ENCODE measurements around the gene TTLL10. TPM values are rescaled to one million over a fixed set of nuclear protein-coding genes. Genes with fewer than 3 reads are reported as not detected.
"Not testable (repeated sequence)": the region's sequence is repeated elsewhere in the genome, so short reads cannot be mapped to it uniquely, and the experiment has no call there.

TTLL10 gene
- polyA plus RNA-seq, 1 experiment, result not detected

DNA sequence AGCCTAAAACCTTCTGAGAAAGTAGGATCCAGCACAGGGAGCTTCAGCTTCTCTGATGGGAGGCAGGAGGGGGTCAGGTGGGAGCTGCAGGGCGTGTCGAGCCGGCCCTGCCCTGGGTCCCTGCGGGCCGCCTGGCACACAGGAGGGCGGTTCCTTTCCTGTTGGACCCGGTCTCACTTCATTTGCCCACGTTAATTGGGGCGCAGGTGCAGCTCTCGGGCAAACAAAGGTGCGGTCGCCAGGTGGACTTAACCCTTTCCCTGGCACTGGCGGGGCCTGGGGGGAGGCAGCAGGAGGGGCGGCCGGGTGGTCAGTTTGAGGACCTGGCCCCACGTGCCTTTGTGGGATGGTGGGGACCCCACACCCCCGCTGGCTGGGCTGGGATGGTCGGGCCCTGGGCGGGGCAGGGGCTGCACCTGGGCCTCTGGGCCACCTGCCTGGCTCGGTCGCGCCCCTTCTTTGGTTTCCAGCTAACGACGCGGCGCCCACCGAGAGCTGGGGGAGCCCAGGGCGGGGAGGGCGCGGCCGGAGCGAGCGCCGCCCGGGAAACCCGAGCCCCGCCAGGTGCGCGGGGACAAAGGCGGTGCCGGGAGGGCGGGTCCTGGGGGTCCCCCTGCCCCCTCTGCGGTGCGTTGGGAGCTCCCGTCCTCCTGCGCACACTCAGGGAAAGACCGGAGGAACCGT, 37.0 kb upstream of the TTLL10 start:
- H3K9me3 ChIP-seq (ENCODE audit: control insufficient read depth, insufficient read depth, low read length), result peaks cover 10% of the 10 kb centered on the region; the same call in 1 of the 2 replicates
- ChIA-PET POLR2A (no interaction called here), CTCF (no interaction called here)
- DNase-seq (ENCODE audit: low read depth, low spot score), result no peak
- TF ChIP-seq, protein P1, sequence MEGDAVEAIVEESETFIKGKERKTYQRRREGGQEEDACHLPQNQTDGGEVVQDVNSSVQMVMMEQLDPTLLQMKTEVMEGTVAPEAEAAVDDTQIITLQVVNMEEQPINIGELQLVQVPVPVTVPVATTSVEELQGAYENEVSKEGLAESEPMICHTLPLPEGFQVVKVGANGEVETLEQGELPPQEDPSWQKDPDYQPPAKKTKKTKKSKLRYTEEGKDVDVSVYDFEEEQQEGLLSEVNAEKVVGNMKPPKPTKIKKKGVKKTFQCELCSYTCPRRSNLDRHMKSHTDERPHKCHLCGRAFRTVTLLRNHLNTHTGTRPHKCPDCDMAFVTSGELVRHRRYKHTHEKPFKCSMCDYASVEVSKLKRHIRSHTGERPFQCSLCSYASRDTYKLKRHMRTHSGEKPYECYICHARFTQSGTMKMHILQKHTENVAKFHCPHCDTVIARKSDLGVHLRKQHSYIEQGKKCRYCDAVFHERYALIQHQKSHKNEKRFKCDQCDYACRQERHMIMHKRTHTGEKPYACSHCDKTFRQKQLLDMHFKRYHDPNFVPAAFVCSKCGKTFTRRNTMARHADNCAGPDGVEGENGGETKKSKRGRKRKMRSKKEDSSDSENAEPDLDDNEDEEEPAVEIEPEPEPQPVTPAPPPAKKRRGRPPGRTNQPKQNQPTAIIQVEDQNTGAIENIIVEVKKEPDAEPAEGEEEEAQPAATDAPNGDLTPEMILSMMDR (IDR thresholded peaks at IDR 0.05; ENCODE audit: low read depth, low read length), result no peak
- peaks cover 26% of the 10 kb centered on the region for H3K27me3 ChIP-seq (ENCODE audit: control insufficient read depth, insufficient read depth, low read length)
- H3K4me3 ChIP-seq (ENCODE audit: low read depth, low read length), result no peak overlapping the region
- no peak overlapping the region for H3K27ac ChIP-seq (ENCODE audit: low read depth, low read length)

DNA sequence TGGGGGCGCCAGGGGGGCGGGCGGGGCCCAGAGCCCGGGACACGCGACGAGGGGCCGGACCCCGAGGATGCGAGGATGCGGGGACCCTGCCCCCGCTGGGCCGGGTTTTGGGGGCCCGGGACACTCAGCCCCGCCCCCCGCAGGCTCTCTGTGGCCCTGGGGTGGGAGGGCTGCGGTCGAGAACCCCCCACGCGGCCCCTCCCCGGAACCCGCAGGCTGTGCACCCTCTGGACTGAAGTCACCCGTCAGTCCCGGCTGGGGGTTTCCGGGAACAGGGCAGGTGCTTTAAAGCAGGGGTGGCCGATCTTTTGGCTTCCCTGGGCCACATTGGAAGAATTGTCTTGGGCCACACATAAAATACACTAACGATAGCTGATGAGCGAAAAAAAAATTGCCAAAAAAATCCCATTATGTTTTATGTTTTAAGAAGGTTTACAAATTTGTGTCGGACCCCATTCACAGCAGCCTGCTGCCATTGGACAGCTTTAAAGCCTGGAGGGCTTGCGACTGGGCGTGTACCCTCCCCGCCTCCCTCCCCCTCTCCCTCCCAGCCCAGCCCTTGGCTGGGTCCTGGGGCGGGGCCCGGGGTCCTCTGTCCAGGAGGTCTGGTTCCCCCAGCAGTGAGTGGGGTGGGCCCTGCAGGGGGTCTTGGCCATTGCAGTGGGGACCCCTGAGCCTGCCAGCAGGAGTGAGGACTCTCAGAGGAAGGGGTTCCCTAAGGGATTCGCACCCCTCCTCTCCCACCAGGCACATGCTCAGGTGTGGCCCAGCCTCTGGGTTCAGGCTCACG, 36.2 kb upstream of the TTLL10 start:
- H3K27me3 ChIP-seq (ENCODE audit: control insufficient read depth, insufficient read depth, low read length), result peaks cover 29% of the 10 kb centered on the region
- POLR2A ChIA-PET, result no interaction called here
- TF ChIP-seq, protein P1 (IDR thresholded peaks at IDR 0.05; ENCODE audit: low read depth, low read length), result no peak
- no peak for DNase-seq (ENCODE audit: low read depth, low spot score)
- no peak overlapping the region for H3K4me3 ChIP-seq (ENCODE audit: low read depth, low read length)
- H3K9me3 ChIP-seq (ENCODE audit: control insufficient read depth, insufficient read depth, low read length), result peaks cover 10% of the 10 kb centered on the region; the same call in 1 of the 2 replicates
- CTCF ChIA-PET, result no interaction called here
- no peak overlapping the region for H3K27ac ChIP-seq (ENCODE audit: low read depth, low read length)

DNA sequence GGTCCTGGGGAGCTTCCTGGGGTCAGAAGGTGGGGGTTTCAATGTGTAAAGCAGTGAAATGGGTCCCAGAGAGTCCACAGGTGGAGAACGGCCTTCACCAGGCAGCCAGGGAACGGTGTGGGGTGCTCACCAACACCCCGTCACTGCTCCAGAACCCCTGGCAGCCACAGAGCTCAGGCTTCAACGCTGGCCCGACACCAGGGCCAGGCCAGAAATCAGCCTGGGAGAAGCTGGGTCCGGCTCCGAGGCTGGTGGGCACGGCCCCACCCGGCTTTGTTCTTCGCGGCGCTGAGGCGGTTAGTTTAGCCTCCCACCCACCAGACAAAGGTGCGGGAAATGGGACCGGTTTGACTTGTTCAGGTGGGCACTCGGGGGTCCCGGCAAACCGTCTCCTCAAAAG, 33.0 kb upstream of the TTLL10 start:
- no peak overlapping the region for H3K4me3 ChIP-seq (ENCODE audit: low read depth, low read length)
- no peak for DNase-seq (ENCODE audit: low read depth, low spot score)
- H3K9me3 ChIP-seq (ENCODE audit: control insufficient read depth, insufficient read depth, low read length), result no peaks in the 10 kb centered on the region; the same call in 1 of the 2 replicates
- ChIA-PET POLR2A (no interaction called here), CTCF (no interaction called here)
- no peak overlapping the region for H3K27ac ChIP-seq (ENCODE audit: low read depth, low read length)
- TF ChIP-seq, protein P1 (IDR thresholded peaks at IDR 0.05; ENCODE audit: low read depth, low read length), result no peak
- peaks cover 33% of the 10 kb centered on the region for H3K27me3 ChIP-seq (ENCODE audit: control insufficient read depth, insufficient read depth, low read length)

DNA sequence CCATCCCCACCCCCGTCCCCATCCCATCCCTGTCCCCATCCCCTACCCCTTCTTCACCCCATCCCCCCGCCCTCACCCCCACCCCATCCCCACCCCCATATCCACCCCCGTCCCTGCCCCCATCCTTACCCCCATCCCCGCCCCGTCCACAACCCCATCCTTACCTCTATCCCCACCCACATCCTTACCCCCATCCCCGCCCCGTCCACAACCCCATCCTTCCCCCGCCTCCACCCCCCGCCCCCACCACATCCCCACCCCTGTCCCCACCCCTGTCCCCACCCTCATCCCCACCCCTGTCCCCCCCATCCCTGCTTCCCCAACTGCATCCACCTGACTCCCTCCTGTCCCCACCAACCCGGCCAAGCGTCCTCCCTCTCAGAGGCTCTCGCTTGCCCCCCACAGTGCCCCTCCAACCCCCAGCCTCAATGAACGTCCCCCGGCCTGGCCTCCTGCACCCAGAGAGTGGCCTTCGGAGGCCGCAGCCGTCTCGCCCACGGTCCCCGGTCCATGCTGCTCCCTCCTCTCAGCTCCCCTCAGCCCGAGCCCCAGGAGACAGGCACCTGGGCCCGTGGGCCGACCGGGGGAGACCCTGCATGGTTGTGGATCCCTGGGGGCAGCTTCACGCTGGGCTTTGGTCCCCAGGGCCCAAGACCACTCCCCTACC, 32.3 kb upstream of the TTLL10 start:
- TF ChIP-seq, protein P1 (IDR thresholded peaks at IDR 0.05; ENCODE audit: low read depth, low read length), result no peak
- H3K4me3 ChIP-seq (ENCODE audit: low read depth, low read length), result no peak overlapping the region
- peaks cover 29% of the 10 kb centered on the region for H3K27me3 ChIP-seq (ENCODE audit: control insufficient read depth, insufficient read depth, low read length)
- DNase-seq (ENCODE audit: low read depth, low spot score), result no peak
- no peaks in the 10 kb centered on the region; the same call in 1 of the 2 replicates for H3K9me3 ChIP-seq (ENCODE audit: control insufficient read depth, insufficient read depth, low read length)
- H3K27ac ChIP-seq (ENCODE audit: low read depth, low read length), result no peak overlapping the region
- ChIA-PET CTCF (no interaction called here), POLR2A (no interaction called here)

DNA sequence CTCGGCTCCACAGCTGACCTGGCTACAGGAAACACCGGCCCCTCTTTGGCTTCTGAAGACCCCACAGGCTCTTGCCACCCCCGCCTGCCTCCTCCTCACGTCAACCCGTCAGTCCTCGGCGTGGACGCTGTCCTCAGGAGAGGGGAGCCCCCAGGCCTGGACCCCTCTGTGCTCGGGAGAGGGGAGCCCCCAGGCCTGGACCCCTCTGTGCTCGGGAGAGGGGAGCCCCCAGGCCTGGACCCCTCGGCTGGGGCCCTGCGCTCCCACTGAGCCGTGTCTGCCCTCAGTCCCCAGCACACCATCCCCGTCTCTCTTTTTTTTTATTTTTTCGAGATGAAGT, 31.8 kb upstream of the TTLL10 start:
- TF ChIP-seq, protein P1 (IDR thresholded peaks at IDR 0.05; ENCODE audit: low read depth, low read length), result no peak
- H3K4me3 ChIP-seq (ENCODE audit: low read depth, low read length), result no peak overlapping the region
- H3K27me3 ChIP-seq (ENCODE audit: control insufficient read depth, insufficient read depth, low read length), result peaks cover 25% of the 10 kb centered on the region
- ChIA-PET CTCF (no interaction called here), POLR2A (no interaction called here)
- no peak overlapping the region for H3K27ac ChIP-seq (ENCODE audit: low read depth, low read length)
- no peak for DNase-seq (ENCODE audit: low read depth, low spot score)
- no peaks in the 10 kb centered on the region; the same call in 1 of the 2 replicates for H3K9me3 ChIP-seq (ENCODE audit: control insufficient read depth, insufficient read depth, low read length)

DNA sequence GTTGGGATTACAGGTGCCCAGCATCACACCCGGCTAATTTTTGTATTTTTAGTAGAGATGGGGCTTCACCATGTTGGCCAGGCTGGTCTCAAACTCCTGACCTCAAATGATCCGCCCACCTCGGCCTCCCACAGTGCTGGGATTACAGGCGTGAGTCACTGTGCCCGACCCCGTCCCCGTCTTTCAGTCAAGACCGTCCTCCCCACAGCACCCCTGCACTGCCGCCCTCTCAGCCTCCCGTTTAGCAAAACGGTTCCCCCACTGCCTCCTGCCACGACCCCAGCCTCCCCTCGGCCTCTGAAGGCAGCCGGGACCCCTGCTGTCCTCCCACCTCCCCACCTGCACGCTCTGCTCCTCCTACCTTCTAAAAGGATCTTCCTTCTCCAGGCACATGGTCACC, 31.3 kb upstream of the TTLL10 start:
- POLR2A ChIA-PET, CTCF ChIA-PET: not testable (repeated sequence)

More for the DNA sequence above, 31.3 kb upstream of the TTLL10 start:
- H3K4me3 ChIP-seq (ENCODE audit: low read depth, low read length); DNase-seq (ENCODE audit: low read depth, low spot score); H3K27ac ChIP-seq (ENCODE audit: low read depth, low read length); H3K9me3 ChIP-seq (ENCODE audit: control insufficient read depth, insufficient read depth, low read length): not testable (repeated sequence)
- H3K27me3 ChIP-seq (ENCODE audit: control insufficient read depth, insufficient read depth, low read length), result peaks cover 22% of the 10 kb centered on the region
